Pancreas (tissue), 10 donors: Measurements from ENCODE around the gene ACOT7. TPM values are rescaled to one million over a fixed set of nuclear protein-coding genes. Genes with fewer than 3 reads are reported as not detected.

Experiments
- ATAC-seq, 4 donors: fragments of 200-7000 bp; cut with Tn5 transposase; one replicate each; pipeline versions ENCODE4 v1.8.0 to v1.9.1; 2020; ENCODE audit warnings: mild to moderate bottlenecking in 4 of 4, moderate library complexity in 4 of 4
- DNase-seq, 6 donors: peaks; one replicate each; pipeline ENCODE4 v3.0.0-alpha.2; 2020
- FAIRE-seq: peaks from 2 replicates; lab custom pipeline; 2012; peaks lifted over from hg19 to GRCh38; lab: Jason Lieb, UNC
- H3K27ac ChIP-seq, 4 donors: fragments of 200-600 bp; sonication (generic); 1 replicate in 3 of 4; 2 replicates in 1 of 4; pipeline versions ENCODE4 v1.5.0 to v1.8.0; 2020
- H3K27me3 ChIP-seq, 4 donors: fragments of 200-600 bp; one replicate each; pipeline ENCODE4 v1.8.0; 2021
- H3K36me3 ChIP-seq, 3 donors: fragments of 200-600 bp; sonication (generic) in 1 of 3; one replicate each; pipeline versions ENCODE4 v1.5.0 to v1.8.0; 2020 to 2021
- H3K4me1 ChIP-seq, 3 donors: fragments of 200-600 bp; one replicate each; pipeline ENCODE4 v1.8.0; 2021
- H3K4me3 ChIP-seq, 4 donors: fragments of 200-600 bp; sonication (generic) in 2 of 4; one replicate each; pipeline versions ENCODE4 v1.5.0 to v1.8.0; 2020 to 2021
- H3K9me3 ChIP-seq, 4 donors: fragments of 200-600 bp; one replicate each; pipeline ENCODE4 v1.8.0; 2021
- WGBS, 2 donors: extraction: QIAGEN DNeasy Blood & Tissue Kit; methylation state at CpG; one replicate each; pipeline ENCODE4 v1.1.7; 2013; 5-methylcytosine and 5-hydroxymethylcytosine counted together
- intact Hi-C, 3 donors: fragments of 100-400 bp; cut with DNase I; formaldehyde crosslinking; loops; one replicate each; pipeline versions ENCODE4 v1.11.1 to v1.14.2; 2022
- polyA plus RNA-seq, 2 donors: library from polyadenylated mRNA; stranded (reverse); fragments of 200-250 nt; gene quantifications; one replicate each; pipeline ENCODE4 v1.2.3, GENCODE V29; 2013
- total RNA-seq, 6 donors: library from RNA; stranded (reverse); fragmentation: NEBNext Ultra II Directional in 4 of 6; extraction: Animal tissue kit (Norgen Biotek cat#: 25700) in 4 of 6; gene quantifications; one replicate each; pipeline versions ENCODE4 v1.2.1 to v1.2.4, GENCODE V29; 2021 to 2023
- TF ChIP-seq, protein P1 (sequence below), 4 donors: fragments of 200-600 bp; sonication (generic) in 3 of 4; IDR thresholded peaks; one replicate each; pipeline versions ENCODE4 v1.5.0 to v1.8.0; 2021; ENCODE audit warnings: antibody characterized with exemption in 4 of 4
- donor health status: healthy with polysubstance abuse.
- donor health status: DM: no; HTN: no; CAD: no; lungs with moderate emphysema.
- donor health status: DM: no; HTN: no; CAD: no.
- donor health status: control.
- donor health status: control.
- donor health status: Bipolar disorder and iron deficiency.
- donor health status: DM: yes; HTN: yes; CAD: no.
- donor health status: DM: no; HTN: no; CAD: no.
- donor health status: DM: no; HTN: no; CAD: no.
- donor health status: DM: yes; HTN: yes; CAD: no.

ACOT7 gene
- total and polyA plus RNA-seq, 8 donors = 3.1 to 7.6 (median 5.2) TPM

DNA sequence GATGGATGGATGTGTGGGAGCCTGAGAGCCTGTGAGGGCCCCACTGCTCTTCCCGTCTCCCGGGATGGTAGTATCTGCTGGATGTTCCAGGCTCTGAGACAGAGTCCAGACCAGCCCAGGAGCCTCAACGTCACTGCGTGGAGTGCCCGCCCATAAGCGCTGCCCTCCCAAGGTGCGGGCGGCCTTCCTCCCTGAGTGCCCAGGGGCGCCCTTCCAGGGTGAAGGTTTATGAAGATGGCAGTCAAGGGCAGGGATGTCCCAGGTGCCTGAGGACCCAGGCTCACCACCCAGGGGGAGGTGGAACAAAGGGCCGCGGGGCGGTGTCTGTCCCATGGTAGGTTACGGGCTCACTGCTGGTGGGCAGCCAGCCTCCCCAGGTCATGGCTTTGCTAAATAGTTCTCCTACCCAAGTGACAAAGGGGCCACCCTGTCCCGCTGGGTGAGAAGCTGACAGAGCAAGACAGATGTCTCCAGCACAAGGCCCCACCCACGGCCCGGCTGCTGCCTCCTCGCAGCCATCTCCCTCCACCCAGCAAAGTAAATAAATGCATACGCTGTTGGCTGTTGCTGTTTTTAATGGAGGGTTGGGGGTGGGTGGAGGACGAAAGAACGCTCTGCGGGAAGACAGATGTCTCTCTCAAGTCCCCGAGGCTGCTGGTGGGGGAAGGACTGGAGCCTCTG lies 123.7 kb downstream of the ACOT7 start:
- TF ChIP-seq, protein P1, sequence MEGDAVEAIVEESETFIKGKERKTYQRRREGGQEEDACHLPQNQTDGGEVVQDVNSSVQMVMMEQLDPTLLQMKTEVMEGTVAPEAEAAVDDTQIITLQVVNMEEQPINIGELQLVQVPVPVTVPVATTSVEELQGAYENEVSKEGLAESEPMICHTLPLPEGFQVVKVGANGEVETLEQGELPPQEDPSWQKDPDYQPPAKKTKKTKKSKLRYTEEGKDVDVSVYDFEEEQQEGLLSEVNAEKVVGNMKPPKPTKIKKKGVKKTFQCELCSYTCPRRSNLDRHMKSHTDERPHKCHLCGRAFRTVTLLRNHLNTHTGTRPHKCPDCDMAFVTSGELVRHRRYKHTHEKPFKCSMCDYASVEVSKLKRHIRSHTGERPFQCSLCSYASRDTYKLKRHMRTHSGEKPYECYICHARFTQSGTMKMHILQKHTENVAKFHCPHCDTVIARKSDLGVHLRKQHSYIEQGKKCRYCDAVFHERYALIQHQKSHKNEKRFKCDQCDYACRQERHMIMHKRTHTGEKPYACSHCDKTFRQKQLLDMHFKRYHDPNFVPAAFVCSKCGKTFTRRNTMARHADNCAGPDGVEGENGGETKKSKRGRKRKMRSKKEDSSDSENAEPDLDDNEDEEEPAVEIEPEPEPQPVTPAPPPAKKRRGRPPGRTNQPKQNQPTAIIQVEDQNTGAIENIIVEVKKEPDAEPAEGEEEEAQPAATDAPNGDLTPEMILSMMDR (IDR thresholded peaks at IDR 0.05) = no peak
- no peak for DNase-seq
- WGBS, 2 donors = 85 to 88% methylated on average over 22 of the region's 22 CpGs
- H3K36me3 ChIP-seq = no peaks in the 10 kb centered on the region
- H3K4me3 ChIP-seq = no peak overlapping the region
- no peaks in the 10 kb centered on the region for H3K4me1 ChIP-seq
- FAIRE-seq = no peak
- no peaks in the 10 kb centered on the region for H3K27me3 ChIP-seq
- ATAC-seq = no peak
- H3K9me3 ChIP-seq = no peaks in the 10 kb centered on the region
- intact Hi-C loops = no loop called here
- H3K27ac ChIP-seq = no peak overlapping the region

DNA sequence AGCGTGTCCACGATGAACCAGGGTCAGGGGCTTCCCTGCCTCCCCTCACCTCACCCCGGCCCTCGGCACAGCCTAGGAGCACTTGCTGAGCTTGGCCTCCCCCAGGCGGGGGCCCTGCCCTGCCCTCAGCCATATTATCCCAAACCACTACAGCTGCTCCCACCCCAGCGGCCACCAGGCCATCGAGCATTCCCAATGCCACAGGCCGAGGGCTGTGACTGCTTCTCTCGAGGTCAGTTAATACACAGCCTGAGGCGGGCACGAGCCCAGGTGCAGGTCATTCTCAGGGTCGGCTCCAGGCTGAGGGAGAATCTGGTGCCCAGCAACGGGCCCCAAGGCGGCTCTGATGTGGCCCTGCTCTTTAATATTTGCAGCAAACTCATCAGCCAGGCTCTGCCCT lies 124.3 kb downstream of the ACOT7 start:
- WGBS, 2 donors = 83 to 85% methylated on average over 14 of the region's 14 CpGs
- no peaks in the 10 kb centered on the region for H3K9me3 ChIP-seq
- TF ChIP-seq, protein P1 (IDR thresholded peaks at IDR 0.05) = no peak
- intact Hi-C loops = no loop called here
- H3K27me3 ChIP-seq = no peaks in the 10 kb centered on the region
- H3K27ac ChIP-seq = no peak overlapping the region
- no peaks in the 10 kb centered on the region for H3K36me3 ChIP-seq
- ATAC-seq (no peak), DNase-seq (no peak), FAIRE-seq (no peak)
- H3K4me3 ChIP-seq = no peak overlapping the region
- no peaks in the 10 kb centered on the region for H3K4me1 ChIP-seq

DNA sequence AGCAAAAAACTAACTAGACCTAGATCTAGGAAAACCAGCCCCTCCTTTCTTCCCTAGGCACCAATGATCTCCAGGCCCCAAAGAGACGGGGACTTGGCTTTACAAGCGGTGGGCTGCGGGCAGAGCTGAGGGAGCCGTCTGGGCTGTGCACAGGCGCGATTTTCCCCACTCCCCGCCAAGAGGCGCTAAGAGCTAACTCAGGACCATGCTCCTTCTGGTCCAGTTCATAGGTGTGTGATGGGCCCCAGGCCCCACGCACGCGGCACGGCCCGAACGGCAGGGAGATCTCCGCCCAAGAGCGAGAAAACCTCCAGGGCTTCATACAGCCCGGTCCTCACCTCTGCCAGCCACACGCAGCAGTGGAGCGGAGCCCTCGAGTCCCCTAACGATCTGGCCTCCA lies 125.2 kb downstream of the ACOT7 start:
- intact Hi-C loops = no loop called here
- WGBS, 2 donors = 85 to 86% methylated on average over 21 of the region's 21 CpGs
- Histone ChIP-seq H3K27ac (no peak overlapping the region), H3K27me3 (no peaks in the 10 kb centered on the region), H3K4me3 (no peak overlapping the region), H3K36me3 (no peaks in the 10 kb centered on the region), H3K4me1 (no peaks in the 10 kb centered on the region), H3K9me3 (no peaks in the 10 kb centered on the region)
- no peak for ATAC-seq
- TF ChIP-seq, protein P1 (IDR thresholded peaks at IDR 0.05) = no peak
- no peak for FAIRE-seq
- DNase-seq = no peak

DNA sequence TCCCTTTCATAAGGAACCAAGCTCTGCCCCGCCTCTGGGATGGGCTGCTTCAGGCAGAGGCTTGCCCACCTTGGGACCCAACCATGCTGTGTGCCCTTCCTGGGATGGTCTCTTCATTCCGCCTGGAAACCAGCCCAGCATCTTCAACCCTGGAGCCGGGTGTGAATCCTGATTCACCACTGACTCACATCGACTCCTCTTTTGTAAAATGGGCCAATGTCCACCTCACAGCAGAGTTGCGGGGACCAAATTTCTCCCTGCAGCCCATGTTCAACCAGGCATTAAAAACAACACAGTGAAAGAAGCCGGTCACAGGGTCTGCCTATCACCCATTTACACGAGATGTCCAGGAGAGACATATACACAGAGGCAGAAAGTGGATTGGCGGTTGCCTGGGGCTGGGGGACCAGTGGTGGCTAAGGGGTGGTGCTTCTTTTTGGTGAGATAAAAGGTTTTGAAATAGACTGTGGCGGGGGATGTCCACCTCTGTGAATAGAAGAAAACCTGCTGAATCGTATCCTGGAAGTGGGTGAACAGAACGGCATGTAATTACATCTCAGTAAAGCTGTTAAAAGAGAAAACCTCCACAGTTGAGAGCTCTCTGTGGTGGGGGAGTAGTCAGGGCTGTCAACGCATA lies 125.8 kb downstream of the ACOT7 start:
- Histone ChIP-seq H3K27me3 (no peaks in the 10 kb centered on the region), H3K4me1 (no peaks in the 10 kb centered on the region), H3K9me3 (no peaks in the 10 kb centered on the region), H3K4me3 (no peak overlapping the region), H3K27ac (no peak overlapping the region), H3K36me3 (no peaks in the 10 kb centered on the region)
- FAIRE-seq (no peak), ATAC-seq (no peak), DNase-seq (no peak)
- intact Hi-C loops = no loop called here
- 88 to 91% methylated on average over 12 of the region's 12 CpGs for WGBS, 2 donors
- TF ChIP-seq, protein P1 (IDR thresholded peaks at IDR 0.05) = no peak

DNA sequence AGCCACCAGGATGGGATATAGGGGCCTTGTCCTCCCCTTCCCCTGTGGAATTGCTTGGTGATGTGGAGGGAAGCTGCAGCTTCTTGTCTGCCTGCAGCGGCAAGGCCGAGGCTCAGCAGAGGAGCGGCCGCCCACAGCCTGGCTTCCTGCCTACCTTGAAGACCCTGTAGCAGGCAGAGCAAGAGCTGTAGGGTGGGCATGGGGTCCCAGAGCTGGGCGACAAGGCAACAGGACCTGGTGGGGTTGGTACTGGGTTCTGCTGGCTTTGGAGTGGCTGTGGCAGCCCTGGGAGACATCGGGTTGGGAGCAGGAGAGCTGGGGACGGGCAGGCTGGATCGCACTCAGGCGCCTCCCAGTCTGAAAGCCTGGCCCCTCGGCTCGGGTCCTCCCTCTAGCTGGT lies 126.9 kb downstream of the ACOT7 start:
- Histone ChIP-seq H3K4me1 (no peaks in the 10 kb centered on the region), H3K27ac (no peak overlapping the region), H3K36me3 (no peaks in the 10 kb centered on the region), H3K9me3 (no peaks in the 10 kb centered on the region), H3K27me3 (no peaks in the 10 kb centered on the region), H3K4me3 (no peak overlapping the region)
- ATAC-seq (no peak), DNase-seq (no peak), FAIRE-seq (no peak)
- intact Hi-C loops = no loop called here
- TF ChIP-seq, protein P1 (IDR thresholded peaks at IDR 0.05) = no peak
- 88 to 90% methylated on average over 11 of the region's 11 CpGs for WGBS, 2 donors
